ENCODE data around the gene EPHB1.

GRCh38 chr3:135181408-135181807 lies 386.3 kb downstream of the EPHB1 start:
- TF ChIP-seq, protein P1, sequence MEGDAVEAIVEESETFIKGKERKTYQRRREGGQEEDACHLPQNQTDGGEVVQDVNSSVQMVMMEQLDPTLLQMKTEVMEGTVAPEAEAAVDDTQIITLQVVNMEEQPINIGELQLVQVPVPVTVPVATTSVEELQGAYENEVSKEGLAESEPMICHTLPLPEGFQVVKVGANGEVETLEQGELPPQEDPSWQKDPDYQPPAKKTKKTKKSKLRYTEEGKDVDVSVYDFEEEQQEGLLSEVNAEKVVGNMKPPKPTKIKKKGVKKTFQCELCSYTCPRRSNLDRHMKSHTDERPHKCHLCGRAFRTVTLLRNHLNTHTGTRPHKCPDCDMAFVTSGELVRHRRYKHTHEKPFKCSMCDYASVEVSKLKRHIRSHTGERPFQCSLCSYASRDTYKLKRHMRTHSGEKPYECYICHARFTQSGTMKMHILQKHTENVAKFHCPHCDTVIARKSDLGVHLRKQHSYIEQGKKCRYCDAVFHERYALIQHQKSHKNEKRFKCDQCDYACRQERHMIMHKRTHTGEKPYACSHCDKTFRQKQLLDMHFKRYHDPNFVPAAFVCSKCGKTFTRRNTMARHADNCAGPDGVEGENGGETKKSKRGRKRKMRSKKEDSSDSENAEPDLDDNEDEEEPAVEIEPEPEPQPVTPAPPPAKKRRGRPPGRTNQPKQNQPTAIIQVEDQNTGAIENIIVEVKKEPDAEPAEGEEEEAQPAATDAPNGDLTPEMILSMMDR (IDR thresholded peaks at IDR 0.05 in 4 of 5, conservative IDR thresholded peaks at IDR 0.05 in 1 of 5) = no peak
- TF ChIP-seq POLR2A (IDR thresholded peaks at IDR 0.05) = no peak
